ENCODE results near the gene WDR45B.

The WDR45B gene

DNA sequence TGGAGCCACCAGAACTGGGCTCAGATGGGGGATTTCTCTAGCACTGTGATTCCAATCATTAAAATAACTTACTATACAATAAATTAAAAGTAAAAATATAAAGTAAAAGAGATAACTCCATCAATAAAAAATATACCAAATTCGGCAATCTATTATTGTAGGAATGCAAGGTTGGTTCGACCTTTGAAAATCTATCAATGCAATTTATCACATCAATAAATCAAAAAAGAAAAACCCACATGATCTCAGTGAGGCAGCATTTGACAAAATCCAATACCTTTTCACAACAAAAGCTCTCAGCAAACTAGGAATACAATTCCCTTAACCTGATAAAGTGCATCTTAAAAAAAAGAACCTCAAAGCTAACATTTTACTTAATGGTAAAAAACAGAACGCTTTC, 33.3 kb upstream of the WDR45B start:
- H3K36me3 ChIP-seq (replicated peaks; ENCODE audit: low read depth, low read length): peaks cover 24% of the 10 kb centered on the region
- no peak overlapping the region for H3K4me2 ChIP-seq (ENCODE audit: low read length)
- no peaks in the 10 kb centered on the region for H4K20me1 ChIP-seq (ENCODE audit: insufficient read depth, low read length)
- H3K9ac ChIP-seq (ENCODE audit: low read length): no peak overlapping the region
- no peak overlapping the region for H2AFZ ChIP-seq (ENCODE audit: low read depth, low read length)
- no peak overlapping the region for H3K4me3 ChIP-seq (ENCODE audit: low read length)
- peaks cover 57% of the 10 kb centered on the region for H3K4me1 ChIP-seq (ENCODE audit: low read length)
- H3K79me2 ChIP-seq (ENCODE audit: low read length): peaks cover 12% of the 10 kb centered on the region
- no peaks in the 10 kb centered on the region for H3K27me3 ChIP-seq (ENCODE audit: low read depth, low read length)
- peaks cover 7% of the 10 kb centered on the region; the same call in 1 of the 2 replicates for H3K9me3 ChIP-seq (ENCODE audit: insufficient read depth, low read length)
- no peak overlapping the region for H3K27ac ChIP-seq (ENCODE audit: low read length)
- TF ChIP-seq EZH2phosphoT487 (IDR thresholded peaks at IDR 0.05; ENCODE audit: low read depth): no peak
- TF ChIP-seq, protein P1, sequence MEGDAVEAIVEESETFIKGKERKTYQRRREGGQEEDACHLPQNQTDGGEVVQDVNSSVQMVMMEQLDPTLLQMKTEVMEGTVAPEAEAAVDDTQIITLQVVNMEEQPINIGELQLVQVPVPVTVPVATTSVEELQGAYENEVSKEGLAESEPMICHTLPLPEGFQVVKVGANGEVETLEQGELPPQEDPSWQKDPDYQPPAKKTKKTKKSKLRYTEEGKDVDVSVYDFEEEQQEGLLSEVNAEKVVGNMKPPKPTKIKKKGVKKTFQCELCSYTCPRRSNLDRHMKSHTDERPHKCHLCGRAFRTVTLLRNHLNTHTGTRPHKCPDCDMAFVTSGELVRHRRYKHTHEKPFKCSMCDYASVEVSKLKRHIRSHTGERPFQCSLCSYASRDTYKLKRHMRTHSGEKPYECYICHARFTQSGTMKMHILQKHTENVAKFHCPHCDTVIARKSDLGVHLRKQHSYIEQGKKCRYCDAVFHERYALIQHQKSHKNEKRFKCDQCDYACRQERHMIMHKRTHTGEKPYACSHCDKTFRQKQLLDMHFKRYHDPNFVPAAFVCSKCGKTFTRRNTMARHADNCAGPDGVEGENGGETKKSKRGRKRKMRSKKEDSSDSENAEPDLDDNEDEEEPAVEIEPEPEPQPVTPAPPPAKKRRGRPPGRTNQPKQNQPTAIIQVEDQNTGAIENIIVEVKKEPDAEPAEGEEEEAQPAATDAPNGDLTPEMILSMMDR (IDR thresholded peaks at IDR 0.05; ENCODE audit: low read depth, low read length): no peak

DNA sequence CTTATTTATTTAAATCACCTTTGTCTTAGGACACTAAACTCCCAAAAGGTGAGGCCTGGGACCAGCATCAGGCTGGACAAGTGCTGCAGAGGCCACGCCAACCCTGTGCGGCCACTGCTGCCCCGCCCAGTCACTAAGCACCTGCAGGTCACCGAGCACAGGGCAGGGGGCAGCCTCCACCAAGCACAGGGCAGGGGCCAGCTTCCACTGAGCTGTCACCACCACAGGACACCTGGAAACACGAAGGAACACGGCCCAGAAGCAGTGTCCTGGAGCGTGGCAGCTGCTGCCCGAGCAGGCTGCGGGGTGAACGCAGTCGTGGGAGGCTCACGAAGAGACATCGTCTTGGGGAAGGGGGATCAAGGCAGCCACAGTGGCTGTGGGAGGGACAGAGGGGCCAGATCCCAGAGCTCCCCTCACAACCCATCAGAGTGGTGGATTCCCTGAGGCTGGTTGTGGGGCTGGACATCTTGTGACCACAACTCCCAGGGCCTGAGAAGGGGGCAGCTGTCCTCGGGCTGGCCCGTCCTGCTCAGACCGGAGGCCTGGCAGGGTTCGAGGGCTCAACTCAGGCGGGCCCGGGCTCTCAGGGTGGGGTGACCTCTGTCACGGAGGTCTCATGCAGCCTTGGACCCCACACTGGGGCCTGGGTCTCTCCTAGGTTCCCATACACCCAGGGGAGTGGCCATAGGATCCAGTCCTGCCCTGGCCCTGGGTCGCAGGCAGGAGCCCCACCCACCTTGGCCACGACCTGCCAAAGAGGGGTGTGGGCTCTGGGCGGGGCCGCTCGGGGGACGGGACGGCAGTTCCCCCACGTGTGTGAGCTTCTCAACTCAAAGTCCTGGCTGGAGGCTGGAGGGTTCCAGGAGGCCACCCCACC, 31.6 kb upstream of the WDR45B start:
- no peak overlapping the region for H2AFZ ChIP-seq (ENCODE audit: low read depth, low read length)
- H3K27ac ChIP-seq (ENCODE audit: low read length): peak overlapping the region; percentile 95
- H3K79me2 ChIP-seq (ENCODE audit: low read length): peaks cover 12% of the 10 kb centered on the region
- peaks cover 7% of the 10 kb centered on the region; the same call in 1 of the 2 replicates for H3K9me3 ChIP-seq (ENCODE audit: insufficient read depth, low read length)
- H3K4me1 ChIP-seq (ENCODE audit: low read length): peaks cover 43% of the 10 kb centered on the region
- no peaks in the 10 kb centered on the region for H3K27me3 ChIP-seq (ENCODE audit: low read depth, low read length)
- no peak overlapping the region for H3K4me3 ChIP-seq (ENCODE audit: low read length)
- H4K20me1 ChIP-seq (ENCODE audit: insufficient read depth, low read length): no peaks in the 10 kb centered on the region
- H3K9ac ChIP-seq (ENCODE audit: low read length): peak overlapping the region; percentile 35; the same call in 1 of the 2 replicates
- no peak overlapping the region for H3K4me2 ChIP-seq (ENCODE audit: low read length)
- TF ChIP-seq, protein P1 (IDR thresholded peaks at IDR 0.05; ENCODE audit: low read depth, low read length): peak; percentile 22; the same call in 1 of the 2 replicates
- TF ChIP-seq EZH2phosphoT487 (IDR thresholded peaks at IDR 0.05; ENCODE audit: low read depth): no peak
- H3K36me3 ChIP-seq (replicated peaks; ENCODE audit: low read depth, low read length): peaks cover 24% of the 10 kb centered on the region

DNA sequence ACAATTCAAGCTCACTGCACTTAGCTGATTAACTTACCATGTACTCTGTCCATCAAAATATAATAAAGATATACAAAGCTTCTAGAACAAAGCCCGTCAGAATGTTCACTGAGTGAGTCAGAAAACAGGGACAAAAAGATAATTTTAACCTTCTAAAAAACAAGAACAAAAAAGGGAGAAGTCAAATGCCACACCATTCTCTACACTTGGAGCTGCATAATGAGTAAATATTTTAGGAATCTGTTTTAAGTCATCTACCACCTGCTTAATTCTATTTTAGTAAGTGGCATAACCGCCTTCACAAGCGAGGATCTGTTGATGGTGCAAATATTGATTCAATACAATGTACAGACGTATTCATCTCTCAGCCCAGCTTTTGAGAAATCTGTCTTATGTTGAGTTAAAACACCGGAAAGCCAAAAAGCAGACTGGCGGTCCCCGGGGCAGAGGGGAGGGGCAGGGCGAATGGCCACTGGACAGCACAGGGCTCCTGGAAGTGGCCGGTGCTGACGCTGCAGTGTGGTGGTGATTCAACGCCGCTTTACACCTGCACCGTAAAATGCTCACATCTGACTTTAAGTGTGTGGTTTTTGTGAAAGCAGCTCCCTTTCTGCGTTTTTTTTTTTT, 30.1 kb upstream of the WDR45B start:
- H3K27me3 ChIP-seq (ENCODE audit: low read depth, low read length): no peaks in the 10 kb centered on the region
- peaks cover 7% of the 10 kb centered on the region; the same call in 1 of the 2 replicates for H3K9me3 ChIP-seq (ENCODE audit: insufficient read depth, low read length)
- H3K27ac ChIP-seq (ENCODE audit: low read length): peak overlapping the region; percentile 95
- TF ChIP-seq, protein P1 (IDR thresholded peaks at IDR 0.05; ENCODE audit: low read depth, low read length): no peak
- TF ChIP-seq EZH2phosphoT487 (IDR thresholded peaks at IDR 0.05; ENCODE audit: low read depth): no peak
- peaks cover 12% of the 10 kb centered on the region for H3K79me2 ChIP-seq (ENCODE audit: low read length)
- H4K20me1 ChIP-seq (ENCODE audit: insufficient read depth, low read length): no peaks in the 10 kb centered on the region
- H3K4me3 ChIP-seq (ENCODE audit: low read length): peak overlapping the region; percentile 69
- H3K4me2 ChIP-seq (ENCODE audit: low read length): peak overlapping the region; percentile 71
- H2AFZ ChIP-seq (ENCODE audit: low read depth, low read length): peak overlapping the region; percentile 7; the same call in 1 of the 2 replicates
- H3K9ac ChIP-seq (ENCODE audit: low read length): peak overlapping the region; percentile 73
- H3K36me3 ChIP-seq (replicated peaks; ENCODE audit: low read depth, low read length): peaks cover 20% of the 10 kb centered on the region
- H3K4me1 ChIP-seq (ENCODE audit: low read length): peaks cover 29% of the 10 kb centered on the region

Measured in OCI-LY3 (cell line).